Cardiac fibroblast (primary cell): ENCODE measurements around the gene TANGO2.

Experiments used
- DNase-seq, 2 donors: peaks; one replicate each; pipeline versions ENCODE4 v3.0.0 to v3.0.0-alpha.2; 2010; ENCODE audit warnings: low read depth in 2 of 2
- H3K4me3 ChIP-seq, 2 donors: replicated peaks in 1 of 2; 1 replicate in 1 of 2; 2 replicates in 1 of 2; pipeline ENCODE4 v1.5.1; 2011; ENCODE audit warnings: low read depth in 2 of 2, low read length in 2 of 2, mild to moderate bottlenecking in 2 of 2, moderate library complexity in 1 of 2
- TF ChIP-seq, protein P1 (sequence below): IDR thresholded peaks from one replicate; pipeline ENCODE4 v1.5.1; 2011; ENCODE audit warnings: low read depth, mild to moderate bottlenecking, low read length, inconsistent platforms

The TANGO2 gene

DNA sequence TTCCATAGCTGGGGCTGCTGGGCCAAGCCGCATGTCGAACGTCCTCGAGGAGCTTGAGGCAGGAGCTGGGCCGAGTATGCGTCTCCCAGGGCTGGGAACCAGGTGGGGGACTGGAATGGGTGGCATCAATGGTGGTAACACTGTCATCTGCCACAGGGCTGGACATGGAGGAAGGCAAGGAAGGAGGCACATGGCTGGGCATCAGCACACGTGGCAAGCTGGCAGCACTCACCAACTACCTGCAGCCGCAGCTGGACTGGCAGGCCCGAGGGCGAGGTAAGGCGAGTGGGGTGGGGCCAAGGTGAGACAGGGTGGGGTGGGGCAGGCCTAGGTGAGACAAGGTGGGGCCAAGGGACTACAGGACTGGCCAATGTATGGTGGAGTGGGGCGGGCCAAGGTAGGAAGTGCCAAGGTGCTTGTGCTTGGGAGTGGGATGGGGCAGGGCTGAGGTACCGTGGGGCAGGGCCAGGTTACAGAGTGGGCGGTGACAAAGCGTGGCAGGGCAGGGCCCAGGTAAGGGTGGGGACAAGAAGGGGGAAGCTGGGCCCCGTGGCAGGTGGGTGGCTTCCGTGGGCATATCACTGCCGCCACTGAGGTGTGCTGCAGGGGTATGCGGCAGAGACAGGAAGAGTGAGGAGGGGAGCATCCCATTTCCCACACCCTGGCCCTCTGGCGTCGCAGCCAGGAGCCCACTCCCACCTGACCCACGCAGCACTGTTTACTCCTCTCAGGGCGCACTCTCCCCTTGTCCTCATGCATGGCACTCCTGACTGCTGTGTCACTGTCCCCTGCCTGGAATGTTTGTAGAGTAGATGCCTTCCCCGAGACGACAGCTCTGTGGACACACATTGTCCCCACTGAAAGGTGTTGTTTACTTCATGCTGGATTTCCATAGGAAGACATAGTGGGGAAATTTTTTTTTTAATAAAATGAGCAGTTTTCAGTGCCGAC is 31.7 kb downstream of the TANGO2 start:
- H3K4me3 ChIP-seq = no peak overlapping the region
- TF ChIP-seq, protein P1, sequence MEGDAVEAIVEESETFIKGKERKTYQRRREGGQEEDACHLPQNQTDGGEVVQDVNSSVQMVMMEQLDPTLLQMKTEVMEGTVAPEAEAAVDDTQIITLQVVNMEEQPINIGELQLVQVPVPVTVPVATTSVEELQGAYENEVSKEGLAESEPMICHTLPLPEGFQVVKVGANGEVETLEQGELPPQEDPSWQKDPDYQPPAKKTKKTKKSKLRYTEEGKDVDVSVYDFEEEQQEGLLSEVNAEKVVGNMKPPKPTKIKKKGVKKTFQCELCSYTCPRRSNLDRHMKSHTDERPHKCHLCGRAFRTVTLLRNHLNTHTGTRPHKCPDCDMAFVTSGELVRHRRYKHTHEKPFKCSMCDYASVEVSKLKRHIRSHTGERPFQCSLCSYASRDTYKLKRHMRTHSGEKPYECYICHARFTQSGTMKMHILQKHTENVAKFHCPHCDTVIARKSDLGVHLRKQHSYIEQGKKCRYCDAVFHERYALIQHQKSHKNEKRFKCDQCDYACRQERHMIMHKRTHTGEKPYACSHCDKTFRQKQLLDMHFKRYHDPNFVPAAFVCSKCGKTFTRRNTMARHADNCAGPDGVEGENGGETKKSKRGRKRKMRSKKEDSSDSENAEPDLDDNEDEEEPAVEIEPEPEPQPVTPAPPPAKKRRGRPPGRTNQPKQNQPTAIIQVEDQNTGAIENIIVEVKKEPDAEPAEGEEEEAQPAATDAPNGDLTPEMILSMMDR = no peak
- DNase-seq = no peak

GRCh38 chr22:20053407-20054033 is 32.6 kb downstream of the TANGO2 start:
- DNase-seq = no peak
- TF ChIP-seq, protein P1 = no peak
- no peak overlapping the region for H3K4me3 ChIP-seq

- no peak overlapping the region for H3K4me3 ChIP-seq
- TF ChIP-seq, protein P1 = no peak
- no peak for DNase-seq
These were observed 33.1 kb downstream of the TANGO2 start for GRCh38 chr22:20054034-20054427.

DNA sequence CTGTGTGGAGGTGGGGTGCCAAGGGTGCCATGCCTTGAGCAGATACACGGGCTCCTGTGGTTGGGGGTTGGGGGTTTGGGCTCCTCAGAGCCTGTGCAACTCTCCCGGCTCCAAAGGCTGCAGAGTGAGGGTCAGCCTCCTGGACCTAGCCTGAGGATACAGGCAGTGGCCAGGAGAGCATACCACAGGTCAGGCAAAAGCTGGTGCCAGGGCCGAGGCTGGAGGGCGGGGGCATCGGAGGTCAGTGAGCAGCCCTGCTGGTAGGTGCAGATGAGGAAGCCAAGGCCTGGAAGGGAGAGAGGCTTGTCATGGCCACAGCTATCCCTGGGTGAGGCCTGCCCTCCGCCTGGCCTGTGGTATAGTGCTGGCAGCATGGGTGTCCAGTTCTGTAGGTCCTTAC is 33.6 kb downstream of the TANGO2 start:
- TF ChIP-seq, protein P1 = no peak
- no peak overlapping the region for H3K4me3 ChIP-seq
- DNase-seq = no peak

- no peak for DNase-seq
- H3K4me3 ChIP-seq = no peak overlapping the region
- TF ChIP-seq, protein P1 = no peak
These were observed 34.2 kb downstream of the TANGO2 start for GRCh38 chr22:20055144-20055543.

DNA sequence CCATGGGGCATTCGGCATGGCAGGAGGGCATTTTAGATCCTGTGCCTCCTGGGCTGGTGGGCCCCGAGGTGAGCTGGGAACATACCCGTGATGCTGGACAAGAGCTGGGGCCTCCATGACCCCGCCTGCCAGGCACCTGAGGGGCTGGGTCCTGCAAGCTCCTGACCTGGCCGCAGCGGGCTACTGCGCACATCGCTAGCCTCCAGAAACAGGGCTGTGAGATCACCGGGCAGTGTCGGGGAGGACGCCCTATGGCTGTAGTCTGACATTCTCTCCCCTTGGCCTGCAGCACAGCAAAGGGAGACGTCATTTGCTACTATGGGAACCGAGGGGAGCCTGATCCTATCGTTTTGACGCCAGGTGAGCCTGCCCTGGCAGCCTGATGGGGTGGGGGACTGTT is 34.7 kb downstream of the TANGO2 start:
- TF ChIP-seq, protein P1 = no peak

More for the DNA sequence above, 34.7 kb downstream of the TANGO2 start:
- H3K4me3 ChIP-seq = no peak overlapping the region
- no peak for DNase-seq
